NCI-H2227 (cell line): Measurements from ENCODE around the gene SH3PXD2A.

Source experiments
- DNase-seq: peaks from one replicate; lab custom pipeline; 2025; ENCODE audit not compliant: unreplicated experiment; lab: John Stamatoyannopoulos, UW

Gene SH3PXD2A

DNA sequence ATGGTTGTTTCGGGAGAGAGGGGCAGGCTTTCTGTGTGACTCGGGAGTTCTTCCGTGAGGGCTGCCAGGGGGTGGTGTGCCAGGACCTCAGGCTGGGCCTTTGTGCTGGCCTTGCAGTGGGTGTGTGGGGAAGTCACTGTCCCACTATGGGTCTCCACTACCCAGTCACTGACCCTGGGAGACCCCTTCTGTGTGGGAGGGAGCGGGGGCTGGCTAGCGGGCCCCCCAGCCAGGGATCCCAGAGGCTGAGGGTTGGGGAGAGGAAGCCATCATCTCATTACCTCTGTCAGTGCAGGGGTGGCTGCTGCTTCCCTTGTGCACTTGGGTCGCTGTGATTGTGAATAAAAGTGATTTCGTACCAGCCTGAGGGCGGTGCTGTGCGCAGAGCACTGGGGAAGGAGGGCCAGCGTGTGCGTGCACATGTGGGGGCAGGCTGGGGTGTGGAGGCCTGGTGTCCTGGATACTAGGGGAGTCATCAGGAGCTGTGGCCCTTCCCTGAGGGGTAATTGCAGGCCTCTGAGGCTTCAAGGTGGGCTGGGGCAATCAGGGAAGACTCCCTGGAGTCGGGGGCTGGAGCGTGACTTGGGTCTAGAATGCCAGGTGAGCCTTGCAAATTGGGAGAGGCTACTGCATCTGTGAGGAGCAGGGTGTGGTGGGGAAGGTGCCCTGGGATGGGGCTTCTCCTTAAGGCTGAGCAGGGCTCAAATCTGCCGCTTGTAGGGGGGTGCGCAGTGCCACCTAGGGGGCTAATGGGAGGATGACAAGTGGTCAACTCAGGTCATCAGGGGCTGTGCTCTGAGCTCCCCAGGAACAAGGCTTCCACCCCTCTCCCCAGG lies 263.0 kb downstream of the SH3PXD2A start:
- DNase-seq: peak; percentile 1

DNA sequence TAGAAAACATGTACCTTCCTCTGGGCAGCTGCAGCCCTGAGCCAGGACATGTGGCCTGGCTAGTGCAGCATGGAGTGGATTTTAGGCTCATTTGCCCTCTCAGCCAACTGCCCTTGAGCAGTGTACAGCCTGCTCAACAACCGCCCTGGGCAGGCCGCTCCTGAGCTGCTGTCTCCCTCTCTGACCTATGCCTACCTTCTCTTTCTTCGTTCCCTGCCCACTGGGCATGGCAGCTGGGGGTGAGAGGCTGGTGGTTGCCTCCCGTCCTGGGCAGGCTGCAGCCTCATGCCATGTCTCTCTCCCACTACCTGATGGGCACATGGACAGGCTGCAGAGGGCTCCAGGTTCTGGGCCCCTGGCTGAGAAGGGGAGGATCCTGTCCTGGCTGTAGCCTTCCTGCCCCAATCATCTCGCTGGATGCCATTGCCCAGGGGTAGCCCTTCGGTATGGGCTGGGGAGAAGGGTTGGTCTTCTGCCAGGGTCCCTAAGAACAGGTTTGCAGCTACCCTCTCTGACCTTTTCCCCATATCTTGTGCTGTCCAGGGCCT lies 264.6 kb downstream of the SH3PXD2A start:
- no peak for DNase-seq

DNA sequence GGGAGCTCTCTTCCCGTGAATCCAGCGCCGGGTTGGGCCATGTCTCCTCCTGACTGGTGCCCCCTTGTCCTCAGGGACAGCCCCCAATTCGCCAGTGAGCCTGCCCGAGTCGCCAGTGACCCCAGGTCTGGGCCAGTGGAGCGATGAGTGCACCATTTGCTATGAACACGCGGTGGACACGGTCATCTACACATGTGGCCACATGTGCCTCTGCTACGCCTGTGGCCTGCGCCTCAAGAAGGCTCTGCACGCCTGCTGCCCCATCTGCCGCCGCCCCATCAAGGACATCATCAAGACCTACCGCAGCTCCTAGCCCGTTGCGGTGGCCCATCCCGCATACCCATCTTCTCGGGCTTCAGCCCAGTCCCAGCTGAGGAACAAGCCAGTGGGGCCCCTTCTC lies 265.3 kb downstream of the SH3PXD2A start:
- DNase-seq: no peak

DNA sequence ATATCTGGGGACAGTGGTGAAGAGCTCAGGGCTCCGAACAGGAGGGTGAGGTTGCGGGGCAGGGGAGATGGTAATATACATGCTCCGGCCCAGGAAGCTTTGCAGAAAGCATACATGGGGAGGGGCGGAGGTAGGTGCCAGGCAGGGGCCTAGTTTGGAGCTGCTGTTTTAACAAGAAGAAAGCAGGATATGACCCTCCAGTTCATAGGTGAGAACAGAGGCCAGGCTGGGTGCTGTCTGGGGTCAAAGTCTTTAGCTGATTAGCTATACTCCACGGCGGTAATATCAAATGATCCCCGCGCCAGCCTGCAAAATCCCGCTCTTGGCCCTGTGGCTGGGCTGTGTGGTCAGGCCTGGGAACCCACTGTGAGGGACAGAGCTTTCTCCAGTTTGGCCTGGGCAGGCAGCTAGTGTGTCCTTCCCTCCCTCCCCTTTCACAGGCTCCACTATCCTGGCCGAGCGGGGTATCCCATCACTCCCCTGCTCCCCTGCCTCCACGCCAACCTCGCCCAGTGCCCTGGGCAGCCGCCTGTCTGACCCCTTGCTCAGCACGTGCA lies 266.2 kb downstream of the SH3PXD2A start:
- no peak for DNase-seq

DNA sequence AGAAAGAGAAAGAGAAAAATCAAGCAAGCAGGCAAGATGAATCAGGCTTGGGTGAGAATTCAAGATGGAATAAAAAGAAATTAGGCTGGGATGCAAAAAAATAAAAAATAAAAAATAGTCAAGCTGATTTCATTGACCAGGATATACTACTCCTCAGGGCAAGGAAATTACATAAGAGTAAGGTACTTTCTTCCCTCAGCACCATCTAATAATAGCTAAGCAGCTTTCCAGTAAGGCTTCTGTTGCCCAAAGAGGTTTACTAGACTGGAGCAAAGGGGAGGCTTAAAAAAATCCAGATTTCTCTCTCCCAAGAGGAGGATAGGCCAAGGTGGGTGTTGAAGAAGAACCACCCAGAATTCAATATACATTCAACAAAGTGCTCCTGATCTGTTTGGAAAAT lies 268.3 kb downstream of the SH3PXD2A start:
- no peak for DNase-seq

DNA sequence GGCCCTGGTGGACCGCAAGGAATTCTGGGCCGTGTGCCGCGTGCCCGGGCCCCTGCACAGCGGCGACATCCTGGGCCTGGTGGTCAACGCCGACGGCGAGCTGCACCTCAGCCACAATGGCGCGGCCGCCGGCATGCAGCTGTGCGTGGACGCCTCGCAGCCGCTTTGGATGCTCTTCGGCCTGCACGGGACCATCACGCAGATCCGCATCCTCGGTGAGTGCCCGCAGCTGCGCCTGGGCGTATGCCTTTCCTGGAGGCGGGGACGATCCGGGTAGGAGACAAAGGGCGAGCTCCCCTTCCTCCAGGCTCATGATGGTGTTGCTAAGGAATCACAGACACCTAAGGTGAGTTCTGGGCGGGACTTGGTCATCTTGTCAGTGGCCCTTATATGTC lies 270.4 kb downstream of the SH3PXD2A start:
- no peak for DNase-seq

DNA sequence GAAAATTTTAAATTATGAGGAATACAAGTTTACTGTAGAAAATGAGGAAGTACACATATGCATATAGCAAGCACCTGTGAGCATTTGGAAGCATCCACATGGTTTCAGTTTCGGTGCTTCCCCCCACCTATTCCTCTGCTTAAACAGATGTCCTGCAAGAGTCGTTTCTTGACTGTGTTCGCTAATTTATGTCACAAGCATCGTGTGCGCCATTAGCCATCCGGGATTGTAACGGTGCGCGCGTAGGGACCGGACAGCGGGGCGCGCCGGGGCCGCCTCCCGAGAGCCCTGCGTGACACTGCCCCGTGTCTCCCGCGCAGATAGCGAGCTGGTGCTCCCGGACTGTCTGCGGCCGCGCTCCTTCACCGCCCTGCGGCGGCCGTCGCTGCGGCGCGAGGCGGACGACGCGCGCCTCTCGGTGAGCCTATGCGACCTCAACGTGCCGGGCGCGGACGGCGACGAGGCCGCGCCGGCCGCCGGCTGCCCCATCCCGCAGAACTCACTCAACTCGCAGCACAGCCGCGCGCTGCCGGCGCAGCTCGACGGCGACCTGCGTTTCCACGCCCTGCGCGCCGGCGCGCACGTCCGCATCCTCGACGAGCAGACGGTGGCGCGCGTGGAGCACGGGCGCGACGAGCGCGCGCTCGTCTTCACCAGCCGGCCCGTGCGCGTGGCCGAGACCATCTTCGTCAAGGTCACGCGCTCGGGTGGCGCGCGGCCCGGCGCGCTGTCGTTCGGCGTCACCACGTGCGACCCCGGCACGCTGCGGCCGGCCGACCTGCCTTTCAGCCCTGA lies 271.0 kb downstream of the SH3PXD2A start:
- DNase-seq: no peak

DNA sequence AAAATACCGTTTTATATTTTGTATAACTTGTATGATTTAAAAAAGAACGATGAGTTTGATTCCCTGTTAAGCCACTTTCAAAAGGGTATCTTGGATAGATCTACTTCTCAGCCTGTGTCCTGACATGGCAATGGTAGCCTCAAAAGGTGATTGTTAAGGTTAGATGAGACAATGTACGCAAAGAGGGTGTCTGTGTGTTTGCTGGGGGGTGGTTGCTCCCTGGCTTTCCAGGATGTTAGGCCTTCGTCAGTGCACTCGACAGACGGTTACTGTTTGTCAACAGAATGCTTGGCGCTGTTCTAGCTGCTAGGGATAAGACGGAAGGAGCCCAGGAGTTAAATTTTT lies 271.5 kb downstream of the SH3PXD2A start:
- DNase-seq: no peak

DNA sequence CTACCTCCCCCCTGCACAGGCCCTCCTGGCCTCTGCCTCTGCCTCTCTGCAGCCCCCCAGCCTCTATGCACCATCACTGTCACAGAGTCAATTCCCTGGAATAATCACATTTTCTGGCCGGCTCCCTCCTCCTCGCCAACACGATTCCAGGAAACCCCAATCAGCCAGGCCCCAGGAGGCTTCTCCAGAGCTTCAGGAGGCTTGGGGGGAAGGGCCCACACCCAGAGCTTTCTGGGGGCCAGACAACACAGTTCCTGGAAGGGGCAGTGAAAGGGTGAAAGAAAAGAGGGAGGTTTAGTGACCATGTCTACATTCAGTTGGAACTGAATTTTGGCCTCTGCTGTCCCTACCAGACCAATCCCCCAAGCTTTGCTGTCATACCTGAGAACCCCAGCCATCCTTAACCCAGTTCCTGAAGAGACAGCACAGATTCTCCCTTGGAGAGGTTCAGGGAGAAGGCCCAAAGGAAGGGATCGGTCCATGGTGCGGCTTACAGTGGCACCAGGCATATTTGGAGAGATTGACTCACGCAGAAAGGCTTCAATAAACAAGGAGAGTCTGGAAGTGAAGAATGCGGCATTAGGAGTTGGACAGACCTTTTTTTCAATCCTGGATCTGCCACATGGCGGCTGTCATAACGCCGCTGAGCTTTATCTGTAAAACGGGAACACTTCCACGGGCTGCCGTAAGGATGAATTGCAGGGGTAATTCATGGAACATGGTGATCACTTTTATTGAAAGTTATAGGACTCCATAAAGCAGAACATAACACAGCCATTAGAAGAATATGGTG lies 272.8 kb downstream of the SH3PXD2A start:
- no peak for DNase-seq

DNA sequence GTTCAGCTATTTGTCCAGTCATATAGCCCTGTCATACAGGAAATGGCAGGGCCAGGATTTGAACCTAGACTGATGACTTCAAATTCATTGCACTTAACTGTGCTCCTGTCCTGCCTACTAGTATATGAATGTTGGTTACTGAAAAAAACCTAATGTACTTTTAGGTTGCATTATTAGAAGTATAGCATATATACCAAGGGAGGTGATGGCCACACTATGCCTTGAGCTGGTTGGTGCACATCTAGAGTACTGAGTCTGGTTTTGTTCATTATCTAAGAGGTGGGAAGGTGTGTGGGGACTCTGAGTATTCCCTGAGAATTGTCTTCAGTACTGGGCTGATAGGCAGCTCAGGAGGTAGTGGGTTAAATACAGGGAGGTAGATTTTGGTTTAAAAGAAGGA lies 273.9 kb downstream of the SH3PXD2A start:
- DNase-seq: no peak

DNA sequence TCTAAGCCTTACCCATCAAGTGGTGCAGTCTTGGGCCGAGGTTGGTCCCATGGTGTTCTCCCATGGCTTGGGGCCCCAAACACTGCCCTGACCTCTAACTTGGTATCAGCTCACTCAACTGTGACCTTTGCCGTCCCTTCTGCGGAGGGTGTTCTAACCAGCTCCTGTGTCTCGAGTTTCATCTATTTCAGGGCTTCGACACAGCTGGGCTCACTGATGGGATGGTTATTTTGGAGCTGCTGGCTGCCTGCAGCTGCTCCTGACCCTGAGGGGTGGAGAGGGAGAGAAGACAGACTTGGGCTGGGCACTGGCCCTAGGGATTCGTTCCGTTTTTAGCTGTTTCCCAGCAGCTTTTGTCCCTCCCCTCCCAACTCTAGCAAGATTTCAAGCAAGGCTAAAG lies 274.9 kb downstream of the SH3PXD2A start:
- DNase-seq: no peak

DNA sequence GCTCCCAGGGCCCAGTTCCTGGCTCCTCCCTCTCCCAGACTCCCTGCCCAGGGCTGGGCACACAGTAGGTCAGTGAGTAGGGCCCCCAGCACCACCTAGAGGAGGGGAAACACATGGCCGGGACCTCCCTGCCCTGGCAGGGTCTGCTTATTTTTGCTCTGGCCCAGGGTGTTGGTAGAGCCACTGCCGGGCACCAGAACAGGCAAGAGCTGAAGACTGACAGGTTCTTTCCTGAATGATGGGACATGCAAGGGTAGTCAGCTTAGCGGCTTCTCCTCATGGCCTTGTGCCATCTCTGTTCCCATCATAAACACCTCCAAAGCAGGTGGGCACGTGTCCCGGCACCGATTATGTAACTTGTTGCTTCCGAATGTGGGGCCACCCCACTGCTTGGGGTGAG lies 275.4 kb downstream of the SH3PXD2A start:
- no peak for DNase-seq

DNA sequence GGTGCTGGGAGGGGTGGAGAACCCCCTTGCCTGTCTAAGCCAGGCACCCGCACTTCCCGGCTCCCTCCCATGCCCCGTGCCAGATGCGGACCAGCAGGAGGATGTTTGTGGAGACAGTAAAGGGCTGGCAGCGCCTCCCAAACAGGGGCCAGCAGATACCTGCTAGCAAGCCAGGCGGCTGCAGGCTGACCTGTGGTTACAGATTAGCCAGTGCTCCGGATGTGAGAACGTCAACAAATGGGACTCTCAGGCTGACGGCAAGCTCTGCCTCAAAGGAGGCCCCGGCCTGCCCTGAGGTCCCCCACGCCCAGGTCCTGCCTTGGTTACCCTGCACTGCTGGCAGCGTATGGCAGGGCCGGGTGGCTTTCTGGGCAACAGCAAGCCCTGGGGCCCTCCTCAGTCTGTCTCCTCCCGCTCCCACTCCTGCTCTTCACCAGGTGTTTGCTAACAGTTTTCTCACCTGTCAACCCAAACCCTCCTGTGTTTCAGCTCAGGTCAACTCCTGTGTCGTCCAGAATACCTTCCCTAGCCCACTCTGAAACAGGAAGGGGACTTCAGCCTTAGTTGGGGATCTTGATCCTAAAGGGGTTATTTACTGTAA lies 276.5 kb downstream of the SH3PXD2A start:
- DNase-seq: no peak

DNA sequence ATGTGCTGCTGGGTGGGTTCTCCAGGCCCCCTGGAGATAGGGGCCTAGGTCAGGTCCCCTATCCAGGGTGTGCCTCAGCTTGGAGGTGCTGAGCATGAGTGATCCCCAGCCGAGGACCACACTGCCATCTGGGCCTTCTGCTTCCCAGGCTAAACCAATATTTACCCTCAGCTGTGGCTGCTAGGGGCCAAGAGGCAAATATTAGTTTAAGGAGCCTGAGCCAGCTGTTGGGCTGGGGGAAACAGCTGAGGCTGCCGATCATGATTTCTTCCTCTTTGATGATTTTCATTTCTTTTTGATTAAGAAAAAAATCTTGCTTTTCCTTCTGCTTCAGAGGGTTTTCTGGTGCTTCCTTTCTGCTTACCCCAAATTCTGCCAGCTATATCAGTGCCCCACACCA lies 278.5 kb downstream of the SH3PXD2A start:
- DNase-seq: no peak

DNA sequence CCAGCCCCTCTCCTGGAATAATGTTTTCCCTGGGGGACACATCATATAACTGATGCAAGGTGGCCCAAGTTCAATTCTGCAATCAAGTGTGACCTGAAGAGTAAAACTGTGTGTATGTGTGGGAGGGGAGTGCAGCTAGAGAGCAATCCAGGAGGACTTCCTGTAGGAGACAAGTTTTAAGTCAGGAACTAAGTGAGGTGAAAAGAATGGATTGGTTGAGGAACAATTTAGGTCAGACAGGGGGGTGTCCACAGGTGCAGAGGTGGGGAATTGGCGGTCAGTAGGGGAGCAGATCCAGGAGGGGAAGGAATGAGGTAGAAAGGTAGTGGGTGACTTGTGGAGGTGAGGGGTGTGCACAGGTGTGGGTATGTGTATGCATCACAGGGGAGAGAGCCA lies 279.3 kb downstream of the SH3PXD2A start:
- DNase-seq: no peak

DNA sequence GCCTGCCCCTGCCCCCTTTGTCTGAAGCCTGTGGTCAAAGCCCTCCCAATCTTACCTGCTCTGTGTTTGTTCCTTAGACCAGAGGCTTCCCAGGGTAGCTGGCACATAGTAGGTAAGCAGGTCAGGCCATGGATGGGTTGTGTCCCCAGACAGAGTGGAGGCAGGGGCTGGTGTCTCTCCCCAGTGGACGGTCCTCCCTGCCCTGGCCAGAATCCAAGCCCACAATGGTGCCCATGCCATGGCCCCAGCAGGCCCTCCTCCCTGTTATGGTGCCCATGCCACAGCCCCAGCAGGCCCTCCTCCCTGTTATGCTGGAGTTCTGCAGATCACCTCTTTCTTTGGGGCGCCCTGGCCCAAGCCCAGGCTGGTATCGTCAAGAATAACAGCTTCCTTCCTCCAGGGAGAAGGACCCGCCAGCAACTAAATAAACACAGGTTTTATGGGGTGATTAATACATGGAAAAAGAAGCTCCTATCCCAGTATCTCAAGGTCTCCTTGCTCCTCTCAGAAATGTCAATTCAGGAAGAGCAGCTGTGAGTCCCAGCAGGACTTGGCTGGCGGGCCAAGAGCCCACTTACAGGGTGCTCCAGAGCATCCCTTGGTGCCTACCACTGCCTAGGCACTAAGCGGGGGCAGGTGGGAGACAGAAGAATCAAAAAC lies 279.8 kb downstream of the SH3PXD2A start:
- no peak for DNase-seq

DNA sequence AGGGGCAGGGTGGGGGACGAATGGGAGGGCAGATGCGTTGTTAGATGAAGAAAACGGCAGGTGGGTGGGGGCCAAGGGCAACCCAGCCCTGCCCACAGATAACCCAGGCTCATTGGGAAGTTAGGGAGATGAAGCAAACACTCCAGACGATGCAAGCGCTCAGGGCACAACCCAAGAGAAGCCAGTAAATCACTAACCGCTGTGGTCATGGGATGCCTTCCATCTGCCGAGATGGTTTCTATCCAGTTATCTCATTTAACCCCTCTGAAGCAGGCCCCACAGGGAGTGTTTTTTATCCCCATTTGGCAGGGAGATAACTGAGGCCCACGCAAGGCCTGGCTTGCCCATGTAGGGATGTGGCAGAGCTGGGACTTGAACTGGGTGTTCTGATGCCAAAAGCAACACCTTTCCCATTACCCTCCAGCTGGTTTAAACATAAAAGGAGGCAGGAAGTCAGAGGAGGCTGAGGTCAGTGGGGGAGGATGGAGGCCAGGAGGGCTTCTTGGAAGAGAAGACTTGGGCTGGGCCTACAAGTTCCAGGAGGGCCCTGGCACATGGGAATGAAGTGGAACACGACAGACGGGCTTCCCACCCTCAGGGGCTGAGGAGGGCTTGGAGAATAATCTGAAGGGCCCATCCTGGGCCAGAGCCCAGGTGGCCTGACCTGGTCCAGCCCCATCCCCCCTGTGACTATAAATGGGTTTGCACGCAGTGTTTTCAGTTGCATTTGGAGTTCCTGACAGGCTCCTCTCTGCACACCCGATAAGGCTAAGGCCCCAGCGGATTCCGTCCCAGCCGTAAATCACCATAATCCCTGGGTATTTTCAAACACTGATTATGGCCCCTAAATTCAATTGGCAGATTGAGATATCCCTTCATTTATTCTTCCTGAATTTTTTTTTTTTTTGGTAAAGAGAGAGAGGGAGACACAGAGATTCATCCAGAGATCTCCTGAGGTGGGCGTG lies 281.0 kb downstream of the SH3PXD2A start:
- DNase-seq: no peak

DNA sequence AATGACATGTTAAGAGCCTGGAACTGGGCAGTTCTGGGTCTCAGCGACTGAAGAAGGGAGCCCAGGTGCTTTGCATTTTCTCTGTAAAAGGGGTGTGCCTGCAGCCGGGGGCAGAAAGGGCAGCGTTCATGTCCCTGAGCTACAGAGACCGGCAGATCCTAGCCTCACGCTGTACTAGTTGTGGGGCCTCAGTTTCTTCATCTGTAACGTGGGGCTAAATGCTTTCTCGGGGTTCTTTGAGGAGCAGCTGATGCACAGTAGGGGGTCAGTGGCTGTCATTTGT lies 282.2 kb downstream of the SH3PXD2A start:
- no peak for DNase-seq
